ENCODE measurements around the gene FOLR1. TPM values are rescaled to one million over a fixed set of nuclear protein-coding genes. Genes with fewer than 3 reads are reported as not detected.

Gene FOLR1
- total RNA-seq, 2 donors from 2014 or later: 0.52 to 3.0 TPM

GRCh38 chr11:72225411-72225951, 33.5 kb downstream of the FOLR1 start:
- no peak for TF ChIP-seq POLR2A (IDR thresholded peaks at IDR 0.05)
- TF ChIP-seq, protein P1, sequence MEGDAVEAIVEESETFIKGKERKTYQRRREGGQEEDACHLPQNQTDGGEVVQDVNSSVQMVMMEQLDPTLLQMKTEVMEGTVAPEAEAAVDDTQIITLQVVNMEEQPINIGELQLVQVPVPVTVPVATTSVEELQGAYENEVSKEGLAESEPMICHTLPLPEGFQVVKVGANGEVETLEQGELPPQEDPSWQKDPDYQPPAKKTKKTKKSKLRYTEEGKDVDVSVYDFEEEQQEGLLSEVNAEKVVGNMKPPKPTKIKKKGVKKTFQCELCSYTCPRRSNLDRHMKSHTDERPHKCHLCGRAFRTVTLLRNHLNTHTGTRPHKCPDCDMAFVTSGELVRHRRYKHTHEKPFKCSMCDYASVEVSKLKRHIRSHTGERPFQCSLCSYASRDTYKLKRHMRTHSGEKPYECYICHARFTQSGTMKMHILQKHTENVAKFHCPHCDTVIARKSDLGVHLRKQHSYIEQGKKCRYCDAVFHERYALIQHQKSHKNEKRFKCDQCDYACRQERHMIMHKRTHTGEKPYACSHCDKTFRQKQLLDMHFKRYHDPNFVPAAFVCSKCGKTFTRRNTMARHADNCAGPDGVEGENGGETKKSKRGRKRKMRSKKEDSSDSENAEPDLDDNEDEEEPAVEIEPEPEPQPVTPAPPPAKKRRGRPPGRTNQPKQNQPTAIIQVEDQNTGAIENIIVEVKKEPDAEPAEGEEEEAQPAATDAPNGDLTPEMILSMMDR (IDR thresholded peaks at IDR 0.05): no peak
- H3K27me3 ChIP-seq: no peaks in the 10 kb centered on the region
- 17 to 19% methylated on average over 10 to 11 of the region's 11 CpGs for WGBS, 2 donors
- H3K4me3 ChIP-seq: peak overlapping the region in 1 of 2 donors; percentile 60
- H3K36me3 ChIP-seq (replicated peaks in 1 of 2; ENCODE audit: insufficient read depth in 1 of 2, low read depth in 2 of 2): peaks cover 0 to 11% of the 10 kb centered on the region in 2 donors
- DNase-seq (peak in 1 of 4 donors; percentile 22), ATAC-seq (no peak)
- H3K4me1 ChIP-seq: peaks cover 21% of the 10 kb centered on the region
- H3K9me3 ChIP-seq: no peaks in the 10 kb centered on the region
- peak overlapping the region in 2 of 4 donors; percentile 96 to 99 for H3K27ac ChIP-seq
- intact Hi-C loops (cut with DNase I): no loop called here

DNA sequence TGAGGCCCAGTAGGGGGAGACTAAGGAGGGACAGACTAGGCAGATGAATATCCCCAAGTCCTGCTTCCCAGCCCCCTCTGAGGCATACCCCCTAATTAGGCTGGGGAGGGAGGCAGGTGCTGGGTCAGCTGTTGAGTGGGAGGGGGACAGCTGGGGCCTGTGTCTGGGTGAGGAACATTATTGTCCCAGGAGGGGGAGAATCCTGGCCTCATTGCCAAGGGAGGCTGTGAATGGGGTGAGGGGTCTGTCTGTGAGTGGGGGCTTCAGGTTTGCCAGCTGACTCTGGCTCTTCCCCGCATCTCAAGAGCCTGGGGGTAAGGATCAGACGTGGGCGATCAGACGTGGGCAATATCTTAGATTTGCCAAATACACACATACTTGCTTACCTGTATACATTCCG, 34.8 kb downstream of the FOLR1 start:
- DNase-seq (no peak), ATAC-seq (no peak)
- no peaks in the 10 kb centered on the region for H3K27me3 ChIP-seq
- intact Hi-C loops (cut with DNase I): no loop called here
- TF ChIP-seq, protein P1 (IDR thresholded peaks at IDR 0.05): no peak
- no peak for TF ChIP-seq POLR2A (IDR thresholded peaks at IDR 0.05)
- 77 to 89% methylated on average over 5 of the region's 5 CpGs for WGBS, 2 donors
- no peak overlapping the region for H3K27ac ChIP-seq
- no peaks in the 10 kb centered on the region for H3K9me3 ChIP-seq
- peaks cover 21% of the 10 kb centered on the region for H3K4me1 ChIP-seq
- no peak overlapping the region for H3K4me3 ChIP-seq
- peaks cover 0 to 14% of the 10 kb centered on the region in 2 donors for H3K36me3 ChIP-seq (replicated peaks in 1 of 2; ENCODE audit: insufficient read depth in 1 of 2, low read depth in 2 of 2)

DNA sequence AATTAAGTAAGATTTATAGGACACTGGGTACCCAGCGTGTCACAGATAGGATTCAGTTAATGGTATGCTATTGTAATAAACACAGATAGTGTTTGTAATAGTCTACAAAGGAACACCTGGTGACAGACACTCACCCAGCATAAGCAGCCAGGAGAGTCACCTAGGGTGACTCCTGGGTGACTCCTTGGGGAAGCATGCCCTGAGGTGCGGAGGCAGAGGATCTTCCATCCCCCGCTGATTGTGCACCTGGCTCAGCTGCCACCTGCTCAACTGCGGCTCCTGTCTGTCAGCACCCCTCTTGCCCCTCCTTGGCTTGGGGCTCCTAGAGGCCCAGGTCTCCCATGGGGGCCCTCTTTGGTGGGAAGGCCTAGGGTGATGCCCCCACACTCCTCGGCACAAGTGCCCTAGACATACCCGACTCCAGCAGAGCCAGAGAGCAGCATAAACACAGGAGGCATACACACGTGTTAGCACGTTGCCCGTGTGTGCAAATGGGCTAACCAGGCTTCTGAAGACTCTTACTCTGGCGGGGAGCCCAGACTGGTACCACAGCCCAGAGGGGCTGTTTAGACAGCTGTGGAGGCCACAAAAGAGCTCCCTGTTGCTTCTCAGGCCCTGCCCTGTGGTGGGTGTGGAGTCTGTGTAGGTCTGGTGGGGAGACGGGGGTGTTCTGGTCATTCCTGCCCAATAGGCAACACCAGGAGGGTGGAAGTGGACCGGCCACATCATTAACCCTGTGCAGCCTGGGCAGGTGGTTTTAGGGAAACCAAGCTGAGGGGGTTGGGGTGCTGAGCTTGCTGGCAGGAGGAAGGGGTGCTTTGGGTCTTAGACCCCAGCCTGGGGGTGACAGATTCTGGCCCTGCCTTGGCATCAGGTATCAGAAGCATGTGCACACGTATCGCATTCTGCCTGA, 35.6 kb downstream of the FOLR1 start:
- DNase-seq (peak in 1 of 4 donors; percentile 27), ATAC-seq (no peak)
- no peak for TF ChIP-seq POLR2A (IDR thresholded peaks at IDR 0.05)
- Histone ChIP-seq H3K27ac (no peak overlapping the region), H3K27me3 (no peaks in the 10 kb centered on the region), H3K36me3 (replicated peaks in 1 of 2; ENCODE audit: insufficient read depth in 1 of 2, low read depth in 2 of 2) (peaks cover 0 to 18% of the 10 kb centered on the region in 2 donors), H3K4me1 (peaks cover 15% of the 10 kb centered on the region), H3K4me3 (no peak overlapping the region), H3K9me3 (no peaks in the 10 kb centered on the region)
- 81 to 89% methylated on average over 6 to 14 of the region's 14 CpGs for WGBS, 2 donors
- intact Hi-C loops (cut with DNase I): no loop called here

DNA sequence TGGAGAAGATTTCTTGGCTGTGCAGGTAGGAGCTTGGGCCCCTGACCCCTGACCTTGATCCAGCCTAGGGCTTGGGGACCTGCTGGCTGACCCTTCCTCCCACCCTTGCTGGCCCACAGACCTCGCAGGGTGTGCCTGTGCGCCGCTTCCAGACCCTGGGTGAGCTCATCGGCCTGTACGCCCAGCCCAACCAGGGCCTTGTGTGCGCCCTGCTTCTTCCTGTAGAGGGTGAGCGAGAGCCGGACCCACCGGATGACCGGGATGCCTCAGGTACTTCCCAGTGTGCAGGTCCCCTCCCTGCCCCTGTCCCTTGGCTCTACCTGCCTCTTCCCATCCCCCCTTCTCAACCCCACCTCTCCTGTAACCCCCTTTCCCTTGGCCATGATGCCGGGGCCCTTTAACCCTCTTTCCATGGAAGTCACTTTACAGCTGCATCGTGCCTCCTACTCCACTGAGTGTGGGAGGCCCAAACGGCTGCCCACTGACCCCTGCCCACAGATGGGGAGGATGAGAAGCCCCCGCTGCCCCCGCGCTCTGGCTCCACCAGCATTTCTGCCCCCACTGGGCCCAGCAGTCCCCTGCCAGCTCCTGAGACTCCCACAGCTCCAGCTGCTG, 36.4 kb downstream of the FOLR1 start:
- ATAC-seq (no peak), DNase-seq (peak in 1 of 4 donors; percentile 20)
- no peaks in the 10 kb centered on the region for H3K9me3 ChIP-seq
- intact Hi-C loops (cut with DNase I): no loop called here
- peaks cover 0 to 18% of the 10 kb centered on the region in 2 donors for H3K36me3 ChIP-seq (replicated peaks in 1 of 2; ENCODE audit: insufficient read depth in 1 of 2, low read depth in 2 of 2)
- TF ChIP-seq POLR2A (IDR thresholded peaks at IDR 0.05): no peak
- TF ChIP-seq, protein P1 (IDR thresholded peaks at IDR 0.05): no peak
- H3K27me3 ChIP-seq: no peaks in the 10 kb centered on the region
- H3K4me3 ChIP-seq: no peak overlapping the region
- 86 to 91% methylated on average over 11 to 12 of the region's 16 CpGs for WGBS, 2 donors
- peaks cover 11% of the 10 kb centered on the region for H3K4me1 ChIP-seq
- no peak overlapping the region for H3K27ac ChIP-seq

- intact Hi-C loops (cut with DNase I): no loop called here
- WGBS, 2 donors: 89% methylated on average over 7 of the region's 7 CpGs; no CpG with 5 or more reads in 1 of the 2 donors
Measured at GRCh38 chr11:72228844-72229231, 36.9 kb downstream of the FOLR1 start.

More at GRCh38 chr11:72228844-72229231, 36.9 kb downstream of the FOLR1 start:
- TF ChIP-seq, protein P1 (IDR thresholded peaks at IDR 0.05): no peak
- no peak for TF ChIP-seq POLR2A (IDR thresholded peaks at IDR 0.05)
- ATAC-seq (no peak), DNase-seq (no peak)
- H3K9me3 ChIP-seq: no peaks in the 10 kb centered on the region
- no peak overlapping the region for H3K27ac ChIP-seq
- no peaks in the 10 kb centered on the region for H3K27me3 ChIP-seq
- no peak overlapping the region for H3K4me3 ChIP-seq
- peaks cover 11% of the 10 kb centered on the region for H3K4me1 ChIP-seq
- peaks cover 0 to 18% of the 10 kb centered on the region in 2 donors for H3K36me3 ChIP-seq (replicated peaks in 1 of 2; ENCODE audit: insufficient read depth in 1 of 2, low read depth in 2 of 2)

All from body of pancreas (tissue), 4 donors.